CD4-positive, alpha-beta T cell treated with Interleukin-2 at 100 ng/mL for 4 hours (primary cell): ENCODE measurements around the gene ACSL6.
A peak's percentile ranks its signal among the peaks of the same experiment; 100 is the strongest.

Experiments
- DNase-seq: peaks from one replicate; pipeline ENCODE4 v3.0.0-alpha.2; 2020; ENCODE audit warnings: low spot score

The ACSL6 gene

DNA sequence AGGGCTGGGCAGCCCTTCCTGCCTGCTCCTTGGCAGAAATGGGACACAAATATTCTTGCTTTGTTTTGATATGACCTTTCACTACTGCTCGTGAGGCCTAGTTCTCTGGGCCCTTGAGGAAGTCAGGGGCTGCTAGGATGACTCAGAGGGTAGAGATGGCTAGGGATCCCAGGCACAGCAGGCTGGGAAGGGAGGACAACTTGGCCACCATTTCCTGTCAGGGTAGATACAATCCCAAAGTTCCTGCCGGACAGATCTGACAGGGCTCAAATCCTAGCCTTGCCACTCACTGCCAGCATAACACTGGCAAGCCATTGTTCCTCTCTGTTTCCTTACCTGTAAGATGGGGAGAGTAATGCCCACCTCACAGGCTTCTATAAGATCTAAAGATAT is 34.2 kb downstream of the ACSL6 start:
- DNase-seq, result no peak

GRCh38 chr5:131976414-131977211 is 34.8 kb downstream of the ACSL6 start:
- DNase-seq, result no peak

GRCh38 chr5:131974956-131975726 is 36.3 kb downstream of the ACSL6 start:
- peak; percentile 36 for DNase-seq

GRCh38 chr5:131974622-131974955 is 36.9 kb downstream of the ACSL6 start:
- DNase-seq, result no peak

DNA sequence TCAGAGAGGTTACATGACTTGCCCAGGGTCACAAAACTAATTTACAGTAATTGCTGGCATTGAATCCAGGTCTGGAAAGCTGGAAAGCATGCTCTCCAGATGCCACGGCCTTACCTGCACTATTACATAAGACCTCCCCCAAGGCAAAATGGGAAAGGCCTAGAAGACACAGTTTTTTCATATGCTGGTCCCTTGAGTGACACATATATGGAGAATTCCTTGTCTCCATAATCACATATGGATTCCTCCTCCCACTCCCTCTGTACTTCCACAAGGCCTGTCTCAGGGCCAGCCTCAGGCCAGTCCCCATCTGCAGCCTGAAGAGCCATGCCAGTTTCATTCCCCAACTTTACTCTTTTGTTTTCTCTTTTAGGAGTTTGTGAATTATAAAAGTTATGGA is 37.4 kb downstream of the ACSL6 start:
- no peak for DNase-seq

DNA sequence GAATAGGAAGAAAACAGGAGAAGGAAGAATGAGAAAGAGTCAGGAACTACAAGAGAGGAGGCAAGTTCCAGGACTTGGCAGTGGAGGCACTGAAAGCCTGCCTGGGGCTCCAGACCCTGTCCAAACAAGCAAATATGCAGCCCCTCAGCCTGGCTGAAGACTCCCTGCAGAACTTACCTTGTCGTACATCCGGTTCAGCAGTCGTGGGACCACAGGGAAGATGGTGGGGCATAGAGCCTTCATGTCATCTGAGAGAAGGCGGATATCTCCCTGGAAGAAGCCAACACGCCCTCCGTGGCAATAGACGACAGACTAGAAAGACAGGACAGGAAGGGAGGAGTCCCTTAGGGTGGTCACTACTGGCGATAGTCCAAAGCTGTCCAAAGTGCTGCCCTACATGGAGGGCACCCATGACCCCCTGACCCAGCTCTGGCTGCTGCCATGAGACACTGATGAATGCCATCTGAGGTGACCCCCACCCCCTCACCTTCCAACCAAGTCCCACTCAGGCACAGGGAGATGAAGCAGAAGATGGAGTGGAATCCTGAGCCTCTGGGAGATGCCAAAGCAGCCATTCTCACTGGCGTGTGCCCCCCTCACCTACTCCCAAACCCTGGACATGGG is 38.3 kb downstream of the ACSL6 start:
- no peak for DNase-seq

DNA sequence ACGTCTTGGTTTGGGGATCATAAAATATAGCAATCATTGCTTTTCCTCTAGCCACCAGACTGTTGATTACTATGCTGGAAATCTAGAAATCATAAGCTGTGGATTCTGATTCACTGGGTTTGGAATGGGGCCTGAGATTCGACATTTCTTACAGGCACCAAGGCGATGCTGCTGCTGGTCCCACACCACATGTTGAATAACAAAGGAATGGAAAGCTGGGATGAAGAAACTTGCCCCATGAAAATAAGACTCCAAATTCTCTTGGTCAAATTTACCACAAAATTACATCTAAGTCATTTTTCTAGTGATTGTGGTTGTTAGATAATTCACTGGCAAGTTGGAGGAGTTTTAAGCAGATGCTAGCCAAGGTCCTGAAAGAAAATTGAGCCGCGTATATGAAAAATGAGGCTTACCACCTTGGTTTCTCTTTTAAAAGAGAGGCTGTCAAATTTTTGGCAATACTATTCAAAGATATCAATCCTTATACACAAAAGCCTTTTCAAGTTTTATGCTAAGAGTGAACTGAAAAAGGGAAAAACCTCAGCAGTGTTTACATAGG is 43.0 kb downstream of the ACSL6 start:
- DNase-seq, result no peak

- DNase-seq, result no peak
Measured at GRCh38 chr5:131966551-131966950, 44.9 kb downstream of the ACSL6 start.

DNA sequence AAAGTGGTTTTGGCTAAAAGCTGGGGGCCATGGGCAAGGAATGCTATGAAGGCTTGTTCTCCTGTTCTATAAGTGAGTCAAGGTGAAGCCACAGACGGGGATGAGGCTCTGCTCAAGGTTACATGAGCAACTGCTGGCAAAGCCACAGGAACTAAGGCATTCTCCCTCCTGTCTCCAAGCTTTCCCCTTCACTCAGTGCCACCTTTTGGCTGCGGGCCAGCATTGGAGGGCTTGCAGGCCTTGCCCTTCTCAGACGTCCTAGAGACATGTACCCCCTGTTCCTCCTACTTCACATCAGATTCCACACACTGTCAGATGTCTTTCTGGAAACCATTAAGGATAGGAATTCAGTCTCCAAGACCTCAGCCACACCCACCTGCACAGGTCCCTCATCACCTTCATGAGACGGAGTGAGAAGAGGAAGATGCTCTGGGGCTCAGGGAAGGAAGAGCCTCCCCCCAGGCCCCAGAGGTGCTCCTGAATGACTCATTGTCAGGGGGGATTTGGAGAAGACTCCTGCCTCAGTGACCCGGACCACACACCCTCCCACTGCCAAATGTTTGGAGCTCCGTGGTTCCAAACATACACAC is 45.5 kb downstream of the ACSL6 start:
- DNase-seq, result no peak

DNA sequence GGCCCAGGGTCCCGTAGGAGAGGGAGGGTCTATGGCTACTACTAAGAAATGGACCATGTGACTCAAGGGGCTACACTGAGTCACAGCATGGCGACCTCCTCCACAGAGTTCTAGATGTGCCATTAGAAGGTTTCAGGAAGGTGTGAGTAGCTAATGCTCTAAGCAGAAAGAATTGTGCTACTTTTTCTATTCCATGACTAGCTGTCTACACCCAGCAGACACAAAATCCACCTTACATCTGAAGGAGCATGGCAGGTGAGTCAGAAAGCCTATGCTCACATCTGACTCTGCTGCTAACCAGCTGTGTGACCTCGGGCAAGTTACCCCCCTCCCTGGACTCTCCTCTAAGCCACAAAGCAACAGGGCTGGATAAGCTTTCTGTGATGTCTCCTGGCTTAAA is 51.6 kb downstream of the ACSL6 start:
- no peak for DNase-seq

- no peak for DNase-seq
Measured at GRCh38 chr5:131959136-131959535, 52.3 kb downstream of the ACSL6 start.

GRCh38 chr5:131957721-131958441 is 53.6 kb downstream of the ACSL6 start:
- no peak for DNase-seq

DNA sequence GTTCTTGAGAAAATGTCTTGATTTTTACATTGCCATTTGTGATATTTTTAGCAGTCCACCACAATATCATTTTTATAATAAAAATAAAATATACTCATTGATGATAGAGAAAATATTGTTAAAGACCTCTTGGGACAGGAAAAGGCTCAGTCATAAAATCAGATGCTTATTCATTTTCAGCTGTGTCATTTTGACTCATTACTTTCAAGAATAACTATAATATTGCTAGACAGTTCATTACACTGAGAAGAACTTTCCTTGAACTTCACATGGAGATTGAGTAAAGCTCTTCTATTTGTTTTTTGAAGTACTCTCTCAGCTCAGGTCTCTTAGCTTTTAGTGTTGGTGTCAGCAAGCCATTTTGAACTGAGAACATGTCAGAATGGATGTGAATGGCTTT is 57.5 kb downstream of the ACSL6 start:
- DNase-seq, result no peak

- no peak for DNase-seq
Measured at GRCh38 chr5:131952301-131952857, 59.1 kb downstream of the ACSL6 start.

- DNase-seq, result no peak
Measured at GRCh38 chr5:131950706-131951105, 60.8 kb downstream of the ACSL6 start.

GRCh38 chr5:131947445-131947844 is 64.0 kb downstream of the ACSL6 start:
- no peak for DNase-seq

- no peak for DNase-seq
Measured at GRCh38 chr5:131945551-131946168, 65.8 kb downstream of the ACSL6 start, which contains the start of gene MEIKIN. Gene MEIKIN, minus strand, starts transcription at chr5:131945663. Its CDS starts 158 bp downstream, at chr5:131945505.

- DNase-seq, result no peak
Measured at GRCh38 chr5:131944702-131945550, 66.5 kb downstream of the ACSL6 start.

- DNase-seq, result no peak
Measured at GRCh38 chr5:131943916-131944315, 67.5 kb downstream of the ACSL6 start.

DNA sequence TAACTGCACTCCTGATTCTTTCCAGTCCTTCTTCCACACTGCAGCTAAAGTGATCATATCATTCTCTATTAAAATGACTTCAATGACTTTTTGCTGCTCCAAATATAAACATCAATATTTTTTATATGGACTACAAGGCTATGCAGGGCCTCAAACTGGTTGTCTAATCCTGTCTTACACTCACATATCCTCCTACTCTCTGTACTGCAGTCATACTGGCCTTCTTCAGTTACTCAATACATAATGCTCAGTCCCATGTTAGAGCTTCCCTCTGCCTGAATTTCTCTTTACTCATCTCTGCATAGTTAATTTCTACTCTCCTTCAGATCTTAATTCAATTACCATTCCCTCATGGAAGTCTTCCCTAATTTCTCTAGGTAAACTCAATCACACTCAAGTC is 69.4 kb downstream of the ACSL6 start:
- no peak for DNase-seq
